IMR-90 (cell line): ENCODE data around the gene MDFI. TPM values are rescaled to one million over a fixed set of nuclear protein-coding genes. Genes with fewer than 3 reads are reported as not detected.

ENCODE experiments used
- ATAC-seq: fragments of 200-7000 bp; cut with Tn5 transposase; 2 replicates; pipeline ENCODE4 v1.9.1; 2020; ENCODE audit warnings: low read depth, mild to moderate bottlenecking, moderate library complexity
- BruUV-seq: library from RNA; stranded (reverse); fragments of 400-500 nt; replicated peaks from 2 replicates; lab custom pipeline; 2021; lab: Mats Ljungman, UMichigan
- CTCF ChIA-PET: fragments of 300-600 bp; formaldehyde crosslinking; extraction: SDS; loops from one replicate; lab custom pipeline; 2021; ENCODE audit warnings: antibody characterized with exemption; lab: Yijun Ruan, JAX
- POLR2A ChIA-PET: fragments of 300-600 bp; sonication (Branson Sonifier 250); formaldehyde crosslinking; loops from one replicate; lab custom pipeline; 2022; ENCODE audit warnings: antibody characterized with exemption; ENCODE audit not compliant: unreplicated experiment; lab: Charles Lee
- DNase-seq: peaks from one replicate; pipeline ENCODE4 v3.0.0; 2013
- H2AFZ ChIP-seq: replicated peaks from 2 replicates; pipeline ENCODE3; 2013; ENCODE audit warnings: low read length, mild to moderate bottlenecking; ENCODE audit not compliant: poor library complexity
- H2AK5ac ChIP-seq: 2 replicates; pipeline ENCODE4 v1.6.1; 2013; ENCODE audit warnings: low read depth, low read length, inconsistent platforms
- H2AK9ac ChIP-seq: replicated peaks from 2 replicates; pipeline ENCODE3; 2013; ENCODE audit warnings: mild to moderate bottlenecking, low read depth, low read length, moderate library complexity; ENCODE audit not compliant: poor library complexity
- H2BK120ac ChIP-seq: 2 replicates; pipeline ENCODE4 v1.6.1; 2013; ENCODE audit warnings: low read depth, low read length, inconsistent platforms
- H2BK15ac ChIP-seq: 3 replicates; pipeline ENCODE4 v1.6.1; 2013; ENCODE audit warnings: low read depth, low read length, inconsistent platforms
- H2BK20ac ChIP-seq: 2 replicates; pipeline ENCODE4 v1.6.1; 2013; ENCODE audit warnings: low read depth, mild to moderate bottlenecking, inconsistent platforms, low read length, moderate library complexity
- H2BK5ac ChIP-seq: 2 replicates; pipeline ENCODE4 v1.6.1; 2013; ENCODE audit warnings: mild to moderate bottlenecking, low read depth, low read length, inconsistent platforms; ENCODE audit not compliant: poor library complexity, severe bottlenecking
- H3K14ac ChIP-seq: replicated peaks from 2 replicates; pipeline ENCODE4 v1.6.1; 2013; ENCODE audit warnings: low read depth, low read length, inconsistent platforms
- H3K18ac ChIP-seq: 2 replicates; pipeline ENCODE4 v1.6.1; 2013; ENCODE audit warnings: low read depth, low read length, control low read depth
- H3K23ac ChIP-seq: 2 replicates; pipeline ENCODE4 v1.6.1; 2013; ENCODE audit warnings: low read depth, low read length, inconsistent platforms
- H3K27ac ChIP-seq: 2 replicates; pipeline ENCODE4 v1.5.1; 2013; ENCODE audit warnings: mild to moderate bottlenecking, control low read depth, low read length; ENCODE audit not compliant: insufficient read depth
- H3K27me3 ChIP-seq: 2 replicates; pipeline ENCODE4 v1.6.1; 2013; ENCODE audit warnings: low read length; ENCODE audit not compliant: control insufficient read depth, insufficient read depth
- H3K36me3 ChIP-seq: 2 replicates; pipeline ENCODE4 v1.6.1; 2013; ENCODE audit warnings: low read length, mixed read lengths; ENCODE audit not compliant: control insufficient read depth, insufficient read depth
- H3K4ac ChIP-seq: 2 replicates; pipeline ENCODE4 v1.6.1; 2013; ENCODE audit warnings: low read depth, low read length, inconsistent platforms
- H3K4me1 ChIP-seq: 2 replicates; pipeline ENCODE4 v1.6.1; 2013; ENCODE audit warnings: low read length, mixed read lengths; ENCODE audit not compliant: control insufficient read depth, insufficient read depth
- H3K4me2 ChIP-seq: 2 replicates; pipeline ENCODE4 v1.6.1; 2013; ENCODE audit warnings: low read depth, mild to moderate bottlenecking, control low read depth, low read length, moderate library complexity
- H3K4me3 ChIP-seq: 2 replicates; pipeline ENCODE4 v1.5.1; 2013; ENCODE audit warnings: low read depth, mild to moderate bottlenecking, control low read depth, low read length, moderate library complexity; ENCODE audit not compliant: insufficient read depth
- H3K56ac ChIP-seq: 2 replicates; pipeline ENCODE4 v1.6.1; 2013; ENCODE audit warnings: low read length, inconsistent platforms; ENCODE audit not compliant: insufficient read depth; ENCODE audit errors: extremely low read depth
- H3K79me1 ChIP-seq, 2 experiments: 2 replicates each; pipeline ENCODE4 v1.6.1; 2013; ENCODE audit warnings: low read length in 2 of 2, inconsistent platforms in 1 of 2, low read depth in 1 of 2
- H3K9ac ChIP-seq: 2 replicates; pipeline ENCODE4 v1.6.1; 2013; ENCODE audit warnings: low read depth, low read length, control low read depth
- H3K9me1 ChIP-seq: 2 replicates; pipeline ENCODE4 v1.6.1; 2013; ENCODE audit warnings: low read length, inconsistent platforms; ENCODE audit not compliant: insufficient read depth
- H3K9me3 ChIP-seq: 2 replicates; pipeline ENCODE4 v1.6.1; 2013; ENCODE audit warnings: low read length; ENCODE audit not compliant: control insufficient read depth, insufficient read depth
- H4K20me1 ChIP-seq: 2 replicates; pipeline ENCODE4 v1.6.1; 2013; ENCODE audit warnings: low read length, inconsistent platforms; ENCODE audit not compliant: insufficient read depth
- H4K5ac ChIP-seq: 2 replicates; pipeline ENCODE4 v1.6.1; 2013; ENCODE audit warnings: mild to moderate bottlenecking, low read depth, low read length, control low read depth
- H4K8ac ChIP-seq, 2 experiments: 2 replicates each; pipeline ENCODE4 v1.6.1; 2013; ENCODE audit warnings: low read depth in 2 of 2, low read length in 2 of 2, control low read depth in 1 of 2, inconsistent platforms in 1 of 2
- H4K91ac ChIP-seq: 2 replicates; pipeline ENCODE4 v1.6.1; 2013; ENCODE audit warnings: low read depth, low read length, inconsistent platforms; ENCODE audit not compliant: insufficient read depth
- CHD1 ChIP-seq: IDR thresholded peaks from 2 replicates; pipeline ENCODE4 v1.6.1; 2012; ENCODE audit warnings: low read depth, low read length, improper control_type of control experiment
- ELK1 ChIP-seq: fragments of 150-350 bp; IDR thresholded peaks from 2 replicates; pipeline ENCODE4 v1.6.1; 2016; ENCODE audit warnings: low read depth, mild to moderate bottlenecking, low read length, moderate library complexity, borderline replicate concordance
- NFE2L2 ChIP-seq: fragments of 150-350 bp; IDR thresholded peaks from 2 replicates; pipeline ENCODE4 v1.6.1; 2016; ENCODE audit warnings: low read depth, mild to moderate bottlenecking, low read length
- RCOR1 ChIP-seq: IDR thresholded peaks from 2 replicates; pipeline ENCODE4 v1.6.1; 2012; ENCODE audit warnings: mild to moderate bottlenecking, low read length, improper control_type of control experiment; ENCODE audit not compliant: insufficient replicate concordance
- WGBS, 2 experiments: methylation state at CpG; one replicate each; pipeline versions ENCODE4 v1.1.5 to v1.1.7; 2013; ENCODE audit warnings: missing lambda C conversion rate in 2 of 2; ENCODE audit not compliant: insufficient read length in 1 of 2; ENCODE audit errors: extremely low coverage in 2 of 2; 5-methylcytosine and 5-hydroxymethylcytosine counted together
- dilution Hi-C: fragments of 300-500 bp; cut with HindIII; formaldehyde crosslinking; loops from one replicate; pipeline ENCODE4 v1.14.3; 2018; ENCODE audit warnings: low sequenced_read_pairs; ENCODE audit not compliant: unreplicated experiment
- in situ Hi-C: fragments of 300-500 bp; cut with MboI; formaldehyde crosslinking; loops from 3 replicates; pipeline ENCODE4 v1.14.3; 2019; ENCODE audit warnings: low sequenced_read_pairs, inconsistent platforms, mixed read lengths
- intact Hi-C: fragments of 100-400 bp; cut with micrococcal nuclease; formaldehyde crosslinking; loops from 2 replicates; pipeline ENCODE4 v1.10.0; 2022
- polyA plus RNA-seq, 3 experiments: library from polyadenylated mRNA; depleted of rRNA; stranded (reverse); fragments of >200 nt; gene quantifications; 2 replicates each; pipeline ENCODE4 v1.2.3, GENCODE V29; 2012; ENCODE audit warnings: low replicate concordance in 1 of 3
- total RNA-seq: library from RNA; depleted of rRNA; stranded (reverse); fragments of >200 nt; gene quantifications from 2 replicates; pipeline ENCODE4 v1.2.3, GENCODE V29; 2012

MDFI gene
- total and polyA plus RNA-seq, 2 of the 4 experiments (the other 2 are of a cell fraction): 0.18 to 0.29 TPM

DNA sequence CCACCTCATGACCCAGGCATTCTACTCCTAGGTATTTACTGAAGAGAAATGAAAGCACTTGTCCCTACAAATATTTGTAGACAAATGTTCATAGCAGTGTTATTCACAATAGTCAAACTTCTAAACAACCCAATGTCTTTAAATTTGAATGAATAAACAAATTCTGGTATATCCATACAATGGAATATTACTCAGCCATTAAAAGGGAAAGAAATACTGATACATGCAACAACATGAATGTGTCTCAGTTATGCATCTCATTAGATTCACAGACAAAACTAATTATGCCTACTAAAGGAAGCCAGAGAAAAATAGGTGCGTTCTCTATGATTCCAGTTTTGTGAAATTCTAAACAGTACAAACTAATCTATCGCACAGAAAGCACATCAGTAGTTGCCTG lies 30.7 kb downstream of the MDFI start:
- Histone ChIP-seq H3K9me1 (no peaks in the 10 kb centered on the region), H4K5ac (no peak overlapping the region), H4K20me1 (no peaks in the 10 kb centered on the region), H2BK5ac (no peak overlapping the region), H2BK120ac (no peak overlapping the region), H3K56ac (no peak overlapping the region), H2BK15ac (no peak overlapping the region), H2AFZ (no peak overlapping the region), H3K14ac (no peak overlapping the region), H3K4ac (no peak overlapping the region), H3K4me2 (no peak overlapping the region), H3K9ac (no peak overlapping the region), H3K27ac (no peak overlapping the region), H2AK9ac (no peak overlapping the region), H4K8ac (no peak overlapping the region), H3K27me3 (peaks cover 18% of the 10 kb centered on the region), H3K23ac (no peak overlapping the region), H3K4me3 (no peak overlapping the region), H4K91ac (no peak overlapping the region), H3K79me1 (no peaks in the 10 kb centered on the region), H3K36me3 (no peaks in the 10 kb centered on the region), H3K9me3 (peaks cover 2% of the 10 kb centered on the region; the same call in 1 of the 2 replicates), H2BK20ac (no peak overlapping the region), H2AK5ac (no peak overlapping the region), H3K18ac (no peak overlapping the region), H3K4me1 (no peaks in the 10 kb centered on the region)
- no peak for TF ChIP-seq ELK1
- TF ChIP-seq CHD1: no peak
- TF ChIP-seq NFE2L2: no peak
- TF ChIP-seq RCOR1: no peak
- no CpG with 5 or more reads among the region's 2 CpGs for WGBS, 2 experiments
- intact Hi-C loops: no loop called here
- DNase-seq (no peak), ATAC-seq (no peak)
- no TSS peak for BruUV-seq
- ChIA-PET POLR2A (no interaction called here), CTCF (no interaction called here)
- dilution Hi-C loops: no loop called here
- in situ Hi-C loops: no loop called here
